Esophagus (tissue), 2 donors: ENCODE results near the gene NONO. TPM values are rescaled to one million over a fixed set of nuclear protein-coding genes. Genes with fewer than 3 reads are reported as not detected.

Experiments
- polyA plus RNA-seq, 2 donors: library from polyadenylated mRNA; stranded (reverse); fragments of 200-250 nt; gene quantifications; one replicate each; pipeline ENCODE4 v1.2.3, GENCODE V29; 2013
- donor health status: healthy with polysubstance abuse.
- donor health status: Bipolar disorder and iron deficiency.

NONO gene
- polyA plus RNA-seq, 2 donors: 66.8 to 106 TPM

Other genes starting within 250 kb of the NONO start
- 10 to 100 TPM; 18.9 to 29.4 TPM for gene SNX12, start 215.3 kb upstream of the NONO start, polyA plus RNA-seq
- 10 to 100 TPM in 1 of 2 donors, 1 to 10 TPM in 1; 8.4 to 13.0 TPM for gene FOXO4, start 187.8 kb upstream of the NONO start, polyA plus RNA-seq
- 1 to 10 TPM in 1 of 2 donors, under 1 TPM in 1; 0.34 to 3.9 TPM for gene CXorf65, start 176.9 kb upstream of the NONO start, polyA plus RNA-seq
- gene IL2RG, start 172.1 kb upstream of the NONO start, polyA plus RNA-seq: 10 to 100 TPM in 1 of 2 donors, 1 to 10 TPM in 1; 9.2 to 23.1 TPM
- gene MED12, start 165.0 kb upstream of the NONO start, polyA plus RNA-seq: 10 to 100 TPM in 1 of 2 donors, 1 to 10 TPM in 1; 9.5 to 14.0 TPM
- under 1 TPM; 0.19 to 0.22 TPM for gene NLGN3, start 138.8 kb upstream of the NONO start, polyA plus RNA-seq
- under 1 TPM; 0.04 to 0.16 TPM for gene GJB1, start 60.4 kb upstream of the NONO start, polyA plus RNA-seq
- gene ZMYM3, start 29.5 kb upstream of the NONO start, polyA plus RNA-seq: 1 to 10 TPM; 5.2 to 7.6 TPM
- gene ITGB1BP2, start 18.1 kb downstream of the NONO start, polyA plus RNA-seq: 1 to 10 TPM; 1.2 to 1.3 TPM
- 1 to 10 TPM; 8.1 to 8.2 TPM for gene TAF1, start 82.7 kb downstream of the NONO start, polyA plus RNA-seq
- 10 to 100 TPM; 30.2 to 61.3 TPM for gene OGT, start 249.5 kb downstream of the NONO start, polyA plus RNA-seq